KBM-7 (cell line): ENCODE results near the gene PCGF2.
A peak's percentile ranks its signal among the peaks of the same experiment; 100 is the strongest.
"Not testable (repeated sequence)": the region's sequence is repeated elsewhere in the genome, so short reads cannot be mapped to it uniquely, and the experiment has no call there.

Experiments
- DNase-seq: peaks from one replicate; pipeline ENCODE4 v3.0.0-alpha.2; 2015
- in situ Hi-C: fragments of 300-500 bp; cut with MboI; formaldehyde crosslinking; loops from 2 replicates; pipeline ENCODE4 v1.14.3; 2020; ENCODE audit warnings: low sequenced_read_pairs, low pct_unique_long_range_greater_than_20kb, mixed read lengths

Gene PCGF2

GRCh38 chr17:38748149-38748891 lies at the start of gene PCGF2:
Gene PCGF2 (minus strand): TSS chr17:38748336. CDS start chr17:38740402, 7,934 bp downstream.
- peak; percentile 58 for DNase-seq
- in situ Hi-C loops, result no loop called here

DNA sequence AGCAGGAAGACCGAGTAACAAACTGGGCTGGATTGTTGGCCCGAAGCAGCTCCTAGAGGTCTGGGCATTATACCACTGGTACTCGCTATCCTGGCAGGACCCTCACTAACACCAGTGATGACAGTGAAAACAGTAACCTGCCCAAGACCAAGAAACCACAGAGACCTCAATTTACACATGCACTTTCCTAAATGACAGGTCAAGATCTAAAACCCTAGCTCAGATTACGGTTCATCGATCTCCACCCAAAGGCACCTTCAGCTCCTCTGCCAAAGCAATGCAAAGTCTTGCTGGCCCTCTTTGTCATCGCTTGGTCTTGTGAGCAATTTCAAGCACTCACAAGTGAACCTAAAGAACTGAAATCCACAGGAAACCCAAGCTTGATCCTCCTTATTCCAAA lies 49.7 kb upstream of the PCGF2 start:
- in situ Hi-C loops, result no loop called here
- no peak for DNase-seq

GRCh38 chr17:38797158-38797490 lies 49.0 kb upstream of the PCGF2 start:
- in situ Hi-C loops, result no loop called here
- no peak for DNase-seq

GRCh38 chr17:38796451-38797157 lies 48.5 kb upstream of the PCGF2 start:
- DNase-seq, result no peak
- in situ Hi-C loops, result no loop called here

DNA sequence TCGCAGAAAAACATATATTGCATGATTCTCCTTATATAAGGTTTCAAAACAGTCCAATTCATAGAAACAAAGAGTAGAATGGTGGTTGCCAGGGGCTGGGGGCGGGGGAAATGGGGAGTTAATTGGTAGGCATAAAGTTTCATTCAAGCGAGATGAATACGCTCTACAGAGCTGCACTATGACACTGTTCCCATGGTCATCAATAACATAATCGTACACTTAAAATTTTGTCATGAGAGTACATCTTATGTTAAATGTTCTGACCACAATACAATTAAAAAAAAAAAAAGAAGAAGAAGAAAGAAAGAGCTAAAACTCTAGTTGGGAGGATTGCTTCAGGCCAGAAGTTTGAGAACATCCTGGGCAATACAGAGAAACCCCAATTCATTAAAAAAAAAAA lies 46.1 kb upstream of the PCGF2 start:
- in situ Hi-C loops, result no loop called here
- no peak for DNase-seq

DNA sequence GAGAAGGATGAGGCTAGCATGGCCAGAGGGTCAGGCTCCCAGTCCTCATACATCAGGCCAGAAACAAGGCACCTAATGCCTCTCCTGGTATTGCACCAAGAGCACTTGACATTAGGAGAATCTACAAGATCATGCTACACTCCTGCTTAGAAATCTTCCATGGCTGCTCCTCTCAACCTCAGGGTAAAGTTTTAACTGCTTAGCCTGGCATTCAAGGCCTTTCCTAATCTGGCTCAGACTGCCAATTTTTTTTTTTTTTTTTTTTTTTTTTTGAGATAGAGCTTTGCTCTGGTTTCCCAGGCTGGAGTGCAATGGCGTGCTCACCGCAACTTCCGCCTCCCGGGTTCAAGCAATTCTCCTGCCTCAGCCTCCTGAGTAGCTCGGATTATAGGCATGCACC lies 43.0 kb upstream of the PCGF2 start:
- in situ Hi-C loops, result no loop called here
- DNase-seq, result no peak

- DNase-seq, in situ Hi-C loops: not testable (repeated sequence)
These were observed 42.1 kb upstream of the PCGF2 start for GRCh38 chr17:38790148-38790707.

GRCh38 chr17:38789185-38789584 lies 41.0 kb upstream of the PCGF2 start:
- no peak for DNase-seq
- in situ Hi-C loops, result no loop called here

DNA sequence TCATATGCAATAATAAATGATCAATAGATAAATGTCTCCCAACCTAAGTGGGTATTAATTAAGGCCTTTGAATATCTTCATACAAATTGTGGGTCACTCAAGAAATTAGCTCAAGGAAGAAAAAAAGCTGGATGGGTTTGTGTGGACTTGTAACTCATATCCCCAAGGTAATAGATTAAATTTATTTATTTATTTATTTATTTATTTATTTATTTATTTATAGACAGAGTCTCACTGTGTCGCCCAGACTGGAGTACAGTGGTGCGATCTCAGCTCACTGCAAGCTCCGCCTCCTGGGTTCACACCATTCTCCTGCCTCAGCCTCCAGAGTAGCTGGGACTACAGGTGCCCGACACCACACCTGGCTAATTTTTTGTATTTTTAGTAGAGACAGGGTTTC lies 39.9 kb upstream of the PCGF2 start:
- DNase-seq, in situ Hi-C loops: not testable (repeated sequence)

DNA sequence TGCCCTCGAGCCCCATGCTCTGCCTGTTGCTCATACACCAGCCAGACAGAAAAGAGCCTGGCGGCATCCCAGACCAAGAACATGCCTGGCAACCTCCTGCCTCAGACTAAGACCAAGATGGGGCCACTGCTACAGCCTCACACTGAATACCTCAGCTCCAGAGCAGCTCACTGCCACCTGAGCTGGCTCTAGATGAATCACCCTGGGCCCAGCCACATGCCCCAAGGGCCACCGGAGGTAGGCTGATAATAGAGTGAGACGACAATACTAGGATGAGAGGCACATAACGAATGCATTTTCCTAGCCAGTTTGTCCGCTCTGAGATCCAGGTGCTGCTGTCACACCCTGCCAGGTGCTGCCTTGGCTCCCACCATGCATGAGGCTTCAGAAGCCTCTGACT lies 38.2 kb upstream of the PCGF2 start:
- in situ Hi-C loops, result no loop called here
- no peak for DNase-seq

- DNase-seq, result no peak
- in situ Hi-C loops, result no loop called here
These were observed 35.1 kb upstream of the PCGF2 start for GRCh38 chr17:38783227-38783626.

DNA sequence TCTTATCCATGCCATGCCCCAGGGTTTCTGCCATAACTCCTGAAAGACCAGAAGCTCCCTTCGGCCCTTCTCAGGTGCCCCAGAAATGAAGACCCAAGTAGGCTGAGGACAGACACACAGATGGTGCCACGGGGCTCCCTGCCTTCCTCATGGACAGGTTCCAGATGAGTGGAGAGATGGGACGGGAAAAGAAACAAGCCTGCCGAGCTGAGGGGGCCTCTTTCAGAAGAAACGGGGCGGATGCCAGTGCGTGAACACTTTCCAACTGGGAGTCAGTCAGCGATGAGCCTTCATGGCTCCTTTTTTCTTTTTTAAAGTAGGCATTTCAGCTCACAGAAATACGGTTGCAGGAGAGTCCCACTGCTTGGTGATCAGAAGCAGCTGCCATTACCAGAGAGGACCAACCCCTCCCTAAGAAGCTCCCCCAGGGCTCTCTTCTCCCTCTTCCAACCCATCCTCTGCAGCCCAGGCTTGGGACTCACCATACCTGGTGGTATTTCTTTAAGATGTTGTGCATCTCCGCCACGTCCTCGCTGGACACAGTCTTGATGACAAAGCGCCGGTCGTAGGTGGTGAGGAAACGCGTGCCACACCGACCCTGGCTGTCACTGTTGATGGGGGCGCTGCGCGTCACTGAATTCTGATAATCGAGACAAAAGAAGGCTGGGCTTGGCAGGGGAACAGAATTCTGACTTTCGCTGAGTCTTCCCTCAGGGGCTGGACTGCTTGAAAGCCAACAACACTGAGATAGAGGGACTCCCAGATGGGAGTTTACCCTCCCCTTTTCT lies 32.0 kb upstream of the PCGF2 start:
- DNase-seq, result no peak
- in situ Hi-C loops, result no loop called here

GRCh38 chr17:38777641-38778250 lies 29.6 kb upstream of the PCGF2 start:
- in situ Hi-C loops, result no loop called here
- no peak for DNase-seq

- DNase-seq, result no peak
- in situ Hi-C loops, result no loop called here
These were observed 25.1 kb upstream of the PCGF2 start for GRCh38 chr17:38773258-38773657.

DNA sequence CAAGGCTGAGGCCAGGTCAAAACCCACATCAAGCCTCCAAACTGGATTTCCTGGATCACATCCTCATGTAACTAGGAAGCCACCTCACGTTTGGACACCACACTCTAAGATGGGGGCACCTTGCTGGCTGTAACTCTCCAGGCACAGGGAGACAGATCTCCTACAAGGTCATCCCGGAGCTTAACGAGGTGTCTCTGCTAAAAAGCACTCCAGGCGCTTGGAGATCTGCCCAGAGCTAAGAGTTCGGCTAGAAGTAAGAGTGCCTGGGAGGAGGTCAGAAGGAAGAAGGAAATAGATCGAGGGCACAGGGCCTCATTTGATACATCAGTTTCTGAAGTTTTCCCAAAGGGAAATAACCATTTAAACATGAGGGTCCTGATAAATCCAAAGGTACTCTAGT lies 20.3 kb upstream of the PCGF2 start:
- in situ Hi-C loops, result no loop called here
- DNase-seq, result no peak

- DNase-seq, result no peak
- in situ Hi-C loops, result no loop called here
These were observed 18.2 kb upstream of the PCGF2 start for GRCh38 chr17:38766341-38766740.

- DNase-seq, result no peak
- in situ Hi-C loops, result no loop called here
These were observed 14.1 kb upstream of the PCGF2 start for GRCh38 chr17:38762231-38762630.

DNA sequence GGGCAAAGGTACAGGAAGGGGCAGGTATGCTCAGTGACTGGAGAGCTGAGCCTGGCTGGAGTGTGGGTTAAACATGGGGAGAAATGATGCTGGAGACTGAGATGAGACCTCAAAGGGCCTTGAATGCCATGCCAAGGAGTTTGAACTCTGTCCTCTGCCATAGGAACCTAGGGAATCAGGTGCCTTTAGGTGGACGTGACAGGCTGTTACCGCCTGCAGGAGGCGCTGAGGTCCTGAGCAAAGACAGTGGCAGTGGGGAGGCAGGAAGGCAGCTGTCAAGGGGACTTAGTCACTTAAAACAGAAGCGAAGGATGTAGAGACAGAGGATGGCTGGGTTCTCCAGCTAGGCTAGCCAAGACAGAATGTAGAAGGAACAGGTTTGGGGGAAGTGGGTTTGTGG lies 13.5 kb upstream of the PCGF2 start:
- in situ Hi-C loops, result no loop called here
- DNase-seq, result peak; percentile 62

- in situ Hi-C loops, result no loop called here
- no peak for DNase-seq
These were observed 5.0 kb upstream of the PCGF2 start for GRCh38 chr17:38753071-38753506.
